Prostate gland (tissue), 2 donors: ENCODE results near the gene PCGF2.

Experiments used
- POLR2A ChIP-seq: fragments of 450-650 bp; IDR thresholded peaks from one replicate; pipeline ENCODE4 v1.6.1; 2016; ENCODE audit warnings: antibody characterized with exemption, mild to moderate bottlenecking
- POLR2AphosphoS5 ChIP-seq: sonication (generic); formaldehyde crosslinking; IDR thresholded peaks from one replicate; pipeline ENCODE4 v1.6.1; 2017; ENCODE audit warnings: antibody characterized with exemption
- TF ChIP-seq, protein P1 (sequence below), 4 experiments: fragments of 200-600 bp in 2 of 4; fragments of 450-650 bp in 2 of 4; sonication (generic) in 2 of 4; IDR thresholded peaks; 1 replicate in 3 of 4; 2 replicates in 1 of 4; pipeline ENCODE4 v1.5.1; 2016 to 2019; ENCODE audit warnings: antibody characterized with exemption in 4 of 4, mild to moderate bottlenecking in 2 of 4, moderate library complexity in 2 of 4

DNA sequence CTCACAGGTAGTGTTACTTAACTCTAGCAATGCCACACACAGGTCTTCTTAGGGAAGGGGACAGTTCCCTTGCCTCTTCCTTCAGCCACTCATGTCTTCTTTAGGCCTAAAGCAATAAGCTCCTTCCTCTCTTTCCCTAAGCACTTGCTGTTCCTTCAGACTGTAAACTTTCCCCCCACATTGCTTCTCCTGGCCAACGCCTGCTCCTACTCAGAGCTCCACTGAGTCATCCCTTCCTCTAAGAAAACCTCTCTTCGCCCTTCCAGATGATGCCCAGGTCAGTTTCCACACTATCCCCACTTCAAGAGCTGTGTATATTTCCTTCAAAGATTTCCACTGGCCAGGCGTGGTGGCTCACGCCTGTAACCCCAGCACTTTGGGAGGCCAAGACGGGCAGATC lies 60.9 kb downstream of the PCGF2 start:
- TF ChIP-seq, protein P1, sequence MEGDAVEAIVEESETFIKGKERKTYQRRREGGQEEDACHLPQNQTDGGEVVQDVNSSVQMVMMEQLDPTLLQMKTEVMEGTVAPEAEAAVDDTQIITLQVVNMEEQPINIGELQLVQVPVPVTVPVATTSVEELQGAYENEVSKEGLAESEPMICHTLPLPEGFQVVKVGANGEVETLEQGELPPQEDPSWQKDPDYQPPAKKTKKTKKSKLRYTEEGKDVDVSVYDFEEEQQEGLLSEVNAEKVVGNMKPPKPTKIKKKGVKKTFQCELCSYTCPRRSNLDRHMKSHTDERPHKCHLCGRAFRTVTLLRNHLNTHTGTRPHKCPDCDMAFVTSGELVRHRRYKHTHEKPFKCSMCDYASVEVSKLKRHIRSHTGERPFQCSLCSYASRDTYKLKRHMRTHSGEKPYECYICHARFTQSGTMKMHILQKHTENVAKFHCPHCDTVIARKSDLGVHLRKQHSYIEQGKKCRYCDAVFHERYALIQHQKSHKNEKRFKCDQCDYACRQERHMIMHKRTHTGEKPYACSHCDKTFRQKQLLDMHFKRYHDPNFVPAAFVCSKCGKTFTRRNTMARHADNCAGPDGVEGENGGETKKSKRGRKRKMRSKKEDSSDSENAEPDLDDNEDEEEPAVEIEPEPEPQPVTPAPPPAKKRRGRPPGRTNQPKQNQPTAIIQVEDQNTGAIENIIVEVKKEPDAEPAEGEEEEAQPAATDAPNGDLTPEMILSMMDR (IDR thresholded peaks at IDR 0.05) = no peak
- TF ChIP-seq POLR2A = no peak
- TF ChIP-seq POLR2AphosphoS5 = no peak
